ENCODE measurements around the gene LCE3C. TPM values are rescaled to one million over a fixed set of nuclear protein-coding genes. Genes with fewer than 3 reads are reported as not detected.
"Not testable (repeated sequence)": the region's sequence is repeated elsewhere in the genome, so short reads cannot be mapped to it uniquely, and the experiment has no call there.

Gene LCE3C, protein sequence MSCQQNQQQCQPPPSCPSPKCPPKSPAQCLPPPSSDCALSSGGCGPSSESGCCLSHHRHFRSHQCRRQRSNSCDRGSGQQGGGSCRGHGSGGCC
- not detected for polyA plus RNA-seq (ENCODE audit: insufficient read length)

DNA sequence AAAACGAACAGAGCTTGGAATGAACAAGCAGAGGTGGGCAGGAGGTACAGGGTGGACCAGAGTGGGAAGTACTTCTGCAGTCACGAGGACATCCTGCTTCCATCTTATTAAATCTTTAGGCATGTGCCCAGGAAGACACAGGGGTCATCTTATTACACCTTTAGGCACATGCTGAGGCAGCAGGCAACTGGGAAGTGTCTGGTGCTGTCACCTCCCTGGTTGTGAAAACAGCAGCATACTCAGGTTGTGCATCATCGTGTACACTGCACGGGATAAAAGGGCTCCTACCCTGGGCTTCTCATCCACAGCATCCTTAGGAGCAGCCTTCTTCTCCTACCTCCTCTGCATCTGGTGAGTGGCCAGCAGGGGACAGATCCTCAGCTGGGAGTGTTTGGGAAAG is at the start of gene LCE3C:
Gene LCE3C (plus strand): TSS at position 301 of the 400 bp plus-strand sequence. CDS start 498 bp downstream, outside the sequence.
- DNase-seq (ENCODE audit: low read depth): no peak

DNA sequence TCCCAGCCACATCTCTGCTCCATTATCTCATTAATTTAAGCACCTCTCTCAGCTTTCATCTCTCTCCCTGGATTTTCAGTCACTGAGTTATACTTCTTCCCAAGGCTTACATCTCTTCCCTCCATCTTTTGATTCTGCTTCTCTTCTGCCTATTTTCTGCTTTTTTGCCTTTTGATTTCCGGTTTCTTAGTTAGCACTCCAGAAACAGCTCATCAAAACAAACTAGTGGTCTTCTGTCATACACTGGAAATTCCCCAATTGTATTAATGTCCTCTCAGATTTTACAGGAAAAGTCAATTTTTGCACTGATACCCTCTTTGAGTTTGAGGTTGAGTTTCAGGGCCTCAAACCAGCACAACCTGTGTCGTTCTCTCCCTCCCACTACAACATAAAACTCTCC is 34.9 kb upstream of the LCE3C start:
- no peak for DNase-seq (ENCODE audit: low read depth)

DNA sequence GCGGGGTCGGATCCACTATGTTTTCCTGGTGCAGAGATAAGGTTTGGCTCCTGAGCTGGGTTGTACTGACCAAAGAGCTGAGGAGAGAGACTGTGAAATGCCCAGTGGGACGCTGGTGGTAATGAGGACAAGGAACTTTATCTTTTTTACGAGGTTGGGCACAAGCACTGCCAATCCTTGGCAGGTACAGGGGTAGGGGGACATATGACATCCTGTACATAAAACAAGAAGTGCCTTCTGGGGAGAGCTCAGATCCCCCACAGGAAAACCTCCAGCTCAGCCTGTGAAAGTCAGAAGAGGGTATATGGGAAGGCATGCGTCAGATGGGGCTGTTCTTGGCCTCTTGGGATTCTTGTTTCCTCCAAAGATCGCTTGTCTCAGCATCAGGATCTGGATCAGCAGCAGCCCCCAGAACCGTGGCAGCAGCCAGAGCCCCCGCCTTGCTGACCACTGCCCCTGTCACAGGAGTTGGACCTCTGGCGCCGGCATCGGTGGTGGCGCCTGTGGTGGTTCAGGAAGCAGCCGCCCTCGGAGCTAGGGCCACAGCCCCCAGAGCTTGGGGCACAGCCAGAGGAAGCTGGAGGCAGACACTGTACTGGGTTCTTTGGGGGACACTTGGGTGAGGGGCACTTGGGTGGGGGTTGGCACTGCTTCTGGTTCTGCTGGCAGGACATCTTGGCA is 34.4 kb upstream of the LCE3C start:
- DNase-seq (ENCODE audit: low read depth): no peak

DNA sequence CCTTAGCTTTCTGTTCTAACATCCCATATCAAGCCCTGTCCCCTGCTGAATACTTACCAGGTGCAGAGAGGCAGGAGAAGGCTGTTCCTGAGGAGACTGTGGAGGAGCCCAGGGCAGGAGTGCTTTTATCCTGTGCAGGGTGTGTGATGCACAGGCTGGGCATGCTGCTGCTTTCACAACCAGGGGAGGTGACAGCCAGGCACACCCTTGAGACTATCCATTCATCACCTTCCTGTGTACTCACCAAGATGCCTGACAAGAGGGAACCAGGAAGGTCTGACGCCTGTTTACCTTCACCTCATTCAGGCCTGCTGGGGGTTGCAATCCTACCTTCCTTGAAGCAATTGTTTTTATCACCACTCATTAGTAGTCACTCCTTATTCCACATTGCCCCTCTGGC is 33.4 kb upstream of the LCE3C start, which contains the start of gene LCE3E:
Gene LCE3E (minus strand): TSS at position 100 of the 400 bp plus-strand sequence. CDS start 572 bp downstream, outside the sequence.
- DNase-seq (ENCODE audit: low read depth): no peak

DNA sequence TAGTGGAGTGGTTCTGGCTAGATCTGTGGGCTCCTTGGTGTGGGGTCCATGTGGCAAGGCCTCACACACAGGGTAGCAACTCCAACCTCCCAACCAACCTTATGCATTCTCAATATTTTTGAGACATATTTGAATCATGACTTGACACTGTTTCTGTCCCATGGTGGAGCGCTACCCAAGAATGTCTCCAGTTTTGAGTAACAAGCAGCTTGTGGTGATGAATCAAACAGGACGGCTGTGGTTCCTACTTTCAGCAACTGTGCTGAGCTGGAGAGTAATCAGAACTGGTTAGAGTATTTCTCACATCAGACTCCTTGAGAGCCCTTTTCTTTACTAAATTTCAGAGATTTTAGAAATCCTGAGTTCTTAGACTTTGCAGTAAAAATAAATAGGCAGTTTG is 22.9 kb upstream of the LCE3C start:
- DNase-seq (ENCODE audit: low read depth): no peak

DNA sequence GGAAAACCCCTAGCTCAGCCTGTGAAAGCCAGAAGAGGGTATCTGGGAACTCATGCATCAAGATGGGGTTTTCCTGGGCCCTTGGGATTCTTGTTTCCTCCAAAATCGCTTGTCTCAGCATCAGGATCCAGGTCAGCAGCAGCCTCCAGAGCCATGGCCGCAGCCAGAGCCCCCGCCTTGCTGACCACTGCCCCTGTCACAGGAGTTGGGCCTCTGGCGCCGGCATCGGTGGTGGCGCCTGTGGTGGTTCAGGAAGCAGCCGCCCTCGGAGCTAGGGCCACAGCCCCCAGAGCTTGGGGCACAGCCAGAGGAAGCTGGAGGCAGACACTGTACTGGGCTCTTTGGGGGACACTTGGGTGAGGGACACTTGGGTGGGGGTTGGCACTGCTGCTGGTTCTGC is 20.5 kb upstream of the LCE3C start:
- not testable (repeated sequence) for DNase-seq (ENCODE audit: low read depth)

DNA sequence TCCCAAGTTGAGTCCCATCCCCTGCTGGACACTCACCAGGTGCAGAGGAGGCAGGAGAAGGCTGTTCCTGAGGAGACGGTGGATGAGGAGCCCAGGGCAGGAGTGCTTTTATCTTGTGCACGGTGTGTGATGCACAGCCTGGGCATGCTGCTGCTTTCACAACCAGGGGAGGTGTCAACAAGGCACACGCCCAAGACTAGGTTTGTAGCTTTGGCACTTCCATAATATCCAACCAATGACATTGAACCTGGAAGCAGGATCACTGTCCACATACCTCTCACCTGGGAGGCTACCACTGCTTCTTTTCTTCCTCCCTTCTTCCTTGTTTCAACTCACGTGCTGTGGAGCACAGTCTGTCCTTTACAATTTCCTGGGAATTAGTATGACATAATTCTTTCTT is 19.6 kb upstream of the LCE3C start, which contains the start of gene LCE3D:
Gene LCE3D (minus strand): TSS at position 84 of the 400 bp plus-strand sequence. CDS start 580 bp downstream, outside the sequence.
- no peak for DNase-seq (ENCODE audit: low read depth)

DNA sequence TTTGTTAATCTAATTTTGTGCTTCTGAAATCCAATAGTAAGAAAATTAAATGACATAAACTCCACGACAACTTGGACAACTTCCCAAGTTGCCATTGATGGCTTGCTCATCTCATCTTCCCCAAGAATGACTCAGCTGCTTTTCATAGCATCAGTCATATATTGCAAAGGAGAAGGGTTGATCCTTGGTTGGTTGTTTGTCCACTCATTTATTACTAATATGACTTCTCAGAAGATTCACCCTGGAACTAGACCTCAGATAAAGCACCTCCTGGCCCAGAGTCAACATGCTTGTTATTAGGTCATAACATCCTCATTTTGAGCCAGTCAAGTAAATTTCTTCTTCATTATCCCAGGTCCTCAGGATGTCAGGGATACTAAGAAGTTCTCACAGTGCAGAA is 17.4 kb upstream of the LCE3C start:
- no peak for DNase-seq (ENCODE audit: low read depth)

DNA sequence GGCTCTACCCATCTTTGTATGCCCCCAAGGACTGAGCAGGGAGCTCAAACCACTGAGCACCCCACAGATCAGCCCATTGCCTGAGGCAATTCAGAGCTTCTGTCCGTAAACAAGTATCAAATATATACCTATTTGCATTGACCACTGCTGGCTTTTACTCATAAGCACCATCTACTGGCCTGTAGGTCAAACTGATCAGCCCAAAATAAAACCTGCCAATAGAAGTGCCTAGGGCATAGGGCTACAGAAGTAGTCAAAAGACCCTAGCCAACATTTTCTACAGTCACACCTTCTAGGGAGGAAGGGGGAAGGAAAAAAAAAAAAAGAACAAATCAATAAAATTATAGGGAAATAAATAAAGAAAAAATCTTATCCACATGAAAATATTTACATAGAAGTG is 14.4 kb upstream of the LCE3C start:
- no peak for DNase-seq (ENCODE audit: low read depth)

DNA sequence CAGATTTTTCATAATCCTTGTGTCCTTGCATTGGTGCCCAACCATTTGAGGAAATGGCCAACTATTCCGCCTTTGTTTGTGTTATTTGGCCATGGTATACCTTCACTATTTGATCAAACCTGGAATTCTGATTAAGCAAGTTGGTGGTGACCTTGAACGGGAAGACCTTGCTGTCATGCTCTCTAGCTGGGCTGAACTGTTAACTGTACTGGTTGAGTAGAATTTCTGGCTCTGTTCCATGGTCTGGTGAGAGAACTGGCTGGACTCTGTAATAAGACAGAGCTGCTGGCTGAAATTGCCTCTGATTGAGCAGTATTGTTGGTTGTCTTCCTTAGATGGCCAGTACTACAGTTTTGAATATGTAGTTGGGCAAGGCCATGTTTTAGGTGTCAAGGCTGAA is 3.0 kb upstream of the LCE3C start:
- DNase-seq (ENCODE audit: low read depth): no peak

DNA sequence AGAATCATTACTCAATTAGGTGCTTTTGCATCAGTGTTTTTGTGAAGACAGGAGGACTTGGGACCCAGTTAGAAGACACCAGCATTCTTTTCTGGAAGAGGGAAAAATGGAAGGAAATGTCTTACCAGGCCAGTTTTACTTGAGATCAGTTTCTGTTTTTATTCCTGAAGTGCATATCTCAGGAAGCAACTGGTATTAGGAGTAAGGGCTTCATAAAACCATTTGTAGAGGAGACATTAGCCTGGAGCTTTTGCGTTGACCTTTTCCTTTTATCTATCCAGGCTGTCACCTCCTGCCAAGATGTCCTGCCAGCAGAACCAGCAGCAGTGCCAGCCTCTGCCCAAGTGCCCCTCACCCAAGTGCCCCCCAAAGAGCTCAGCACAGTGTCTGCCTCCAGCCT is 13.5 kb downstream of the LCE3C start, which contains the start of gene LCE3B:
Gene LCE3B (plus strand): TSS at position 301 of the 400 bp plus-strand sequence. CDS start 0 bp downstream, at position 301.
- DNase-seq (ENCODE audit: low read depth): no peak

DNA sequence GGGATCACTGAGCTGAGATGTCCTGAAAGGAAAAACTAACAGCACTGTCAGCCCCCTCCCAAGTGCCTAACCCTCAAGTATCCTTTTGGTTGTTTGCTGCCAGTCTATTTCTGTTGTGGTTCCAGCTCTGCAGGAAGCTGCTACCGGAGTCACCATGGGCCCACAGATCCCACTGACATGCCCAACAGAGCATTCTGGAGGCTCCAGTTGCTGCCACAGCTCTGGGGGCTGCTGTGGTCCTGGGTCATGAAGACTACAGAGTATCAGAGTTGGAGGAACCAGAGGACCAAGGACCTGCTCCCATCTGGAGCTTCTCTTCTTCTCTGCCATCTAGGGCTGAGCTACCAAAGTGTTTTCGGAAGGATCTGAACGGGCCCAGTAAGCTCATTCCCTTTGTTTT is 22.0 kb downstream of the LCE3C start:
- DNase-seq (ENCODE audit: low read depth): no peak

DNA sequence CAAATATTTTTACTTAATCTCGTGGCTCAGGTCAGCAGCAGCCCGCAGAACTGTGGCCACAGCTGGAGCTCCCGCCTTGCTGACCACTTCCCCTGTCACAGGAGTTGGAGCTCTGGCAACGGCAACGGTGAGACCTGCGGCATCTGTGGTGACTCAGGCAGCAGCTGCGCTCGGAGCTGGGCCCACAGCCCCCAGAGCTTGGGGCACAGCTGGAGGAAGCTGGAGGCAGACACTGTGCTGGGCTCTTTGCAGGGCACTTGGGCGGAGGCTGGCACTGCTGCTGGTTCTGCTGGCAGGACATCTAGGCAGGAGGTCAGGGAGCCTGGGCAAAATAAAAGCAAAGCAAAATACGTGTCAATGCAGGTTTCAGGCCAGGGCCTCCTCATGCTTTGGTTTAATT is 22.8 kb downstream of the LCE3C start, which contains the start of gene LCE3A:
Gene LCE3A (minus strand): TSS at position 301 of the 400 bp plus-strand sequence. CDS start 0 bp downstream, at position 301.
- DNase-seq (ENCODE audit: low read depth): no peak

DNA sequence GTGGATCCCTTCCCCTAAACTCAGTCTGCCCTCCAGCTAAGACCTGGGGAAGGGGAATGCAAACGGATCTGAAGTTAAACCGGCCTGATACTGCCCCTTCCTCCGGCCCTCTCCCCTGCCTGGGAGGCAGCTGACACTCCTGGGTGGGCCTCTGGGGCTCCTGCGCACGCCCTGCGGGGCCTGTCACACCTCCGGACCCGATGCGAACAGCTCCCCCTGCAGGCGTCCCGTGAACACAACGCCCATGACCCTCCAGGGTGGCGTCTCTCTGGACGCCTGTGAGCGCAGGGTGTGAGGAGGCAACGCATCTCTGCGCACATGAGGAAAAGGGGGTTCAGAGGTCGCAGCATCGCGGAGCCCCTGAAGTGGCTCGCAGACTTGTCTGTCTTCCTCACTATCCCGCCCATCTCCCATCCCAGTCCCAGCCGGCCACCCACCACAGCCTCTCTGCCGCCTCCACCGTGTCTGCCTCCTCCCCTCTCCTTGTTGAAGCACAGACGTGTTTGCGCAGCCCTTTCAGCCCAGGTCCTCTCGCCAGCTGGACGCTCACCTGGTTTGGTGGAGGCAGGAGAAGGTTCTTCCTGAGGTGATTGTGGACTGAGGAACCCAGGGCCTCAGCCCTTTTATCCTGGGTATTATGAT is 23.3 kb downstream of the LCE3C start:
- no peak for DNase-seq (ENCODE audit: low read depth)

DNA sequence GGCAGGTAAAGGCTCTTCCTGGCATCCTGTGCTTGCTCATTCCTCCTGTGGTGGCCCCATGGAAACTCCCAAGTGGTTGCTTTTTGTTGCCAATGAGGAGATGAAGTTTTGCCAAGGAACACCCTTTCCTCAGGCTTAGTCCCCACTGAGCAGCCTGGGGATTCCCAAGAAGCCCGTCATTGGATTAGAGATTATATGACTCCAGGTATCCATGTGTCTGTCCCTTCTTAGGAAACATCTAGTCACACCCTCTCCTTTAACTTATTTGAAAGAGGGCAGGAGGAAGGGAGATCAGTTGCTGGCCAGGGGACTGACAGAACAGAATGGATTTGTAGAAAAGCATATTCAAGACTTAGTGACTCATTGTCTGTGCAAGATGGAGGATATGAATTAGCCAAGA is 26.7 kb downstream of the LCE3C start:
- DNase-seq (ENCODE audit: low read depth): no peak

DNA sequence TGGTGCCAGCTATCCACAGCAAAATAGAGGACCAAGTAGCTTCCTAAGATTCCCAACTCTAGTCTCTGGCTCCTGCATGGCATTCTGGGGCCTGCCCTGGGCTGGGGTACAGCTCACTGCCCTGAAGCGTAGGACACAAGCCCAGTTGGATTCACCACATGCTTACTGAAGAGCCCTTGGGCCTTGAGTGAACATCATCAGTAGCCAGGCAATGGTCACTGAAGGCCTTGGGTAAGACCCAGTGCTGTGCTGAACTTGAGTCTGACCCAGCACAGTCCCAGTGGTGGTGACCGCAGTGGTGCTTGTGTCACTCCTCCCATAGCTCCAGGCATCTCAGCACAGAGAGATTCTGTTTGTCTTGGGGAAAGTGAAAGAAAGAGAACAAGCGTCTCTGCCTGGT is 30.6 kb downstream of the LCE3C start:
- no peak for DNase-seq (ENCODE audit: low read depth)

DNA sequence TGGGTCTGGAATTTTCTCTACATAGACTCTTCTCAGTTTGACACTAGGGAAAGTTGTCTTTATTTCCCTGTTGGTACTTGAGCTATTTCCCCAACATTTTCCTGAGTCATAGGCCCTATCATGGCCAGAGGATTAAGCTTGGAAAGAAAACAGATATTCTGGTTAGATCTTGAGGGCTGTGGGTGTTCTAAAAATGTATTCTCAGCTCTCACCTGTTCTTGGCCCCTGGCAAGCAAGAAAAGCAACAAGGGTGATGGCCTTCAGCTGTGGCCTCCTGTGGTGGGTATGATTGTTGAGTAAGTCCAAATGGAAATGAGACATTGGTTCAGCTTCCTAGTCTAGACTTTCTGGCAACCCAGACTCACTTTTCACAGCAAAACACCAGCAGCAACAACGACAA is 40.3 kb downstream of the LCE3C start:
- no peak for DNase-seq (ENCODE audit: low read depth)

DNA sequence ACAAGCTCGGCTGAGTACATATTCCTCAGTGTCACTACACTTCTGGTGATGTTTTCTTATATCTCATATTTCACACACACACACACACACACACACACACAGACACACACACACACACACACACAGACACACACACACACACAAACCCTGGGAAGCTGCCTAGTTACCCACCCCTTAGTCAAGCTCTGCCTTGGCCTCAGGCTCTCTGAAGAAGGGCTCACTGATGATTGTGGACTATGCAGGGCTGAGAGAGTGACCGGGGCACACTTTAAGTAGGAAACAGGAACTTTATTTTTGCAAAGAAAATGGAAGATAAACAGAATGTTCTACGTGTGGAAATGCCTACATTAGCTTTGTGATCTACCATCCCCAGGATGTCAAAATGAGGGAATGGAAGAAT is 43.9 kb downstream of the LCE3C start:
- DNase-seq (ENCODE audit: low read depth): no peak

DNA sequence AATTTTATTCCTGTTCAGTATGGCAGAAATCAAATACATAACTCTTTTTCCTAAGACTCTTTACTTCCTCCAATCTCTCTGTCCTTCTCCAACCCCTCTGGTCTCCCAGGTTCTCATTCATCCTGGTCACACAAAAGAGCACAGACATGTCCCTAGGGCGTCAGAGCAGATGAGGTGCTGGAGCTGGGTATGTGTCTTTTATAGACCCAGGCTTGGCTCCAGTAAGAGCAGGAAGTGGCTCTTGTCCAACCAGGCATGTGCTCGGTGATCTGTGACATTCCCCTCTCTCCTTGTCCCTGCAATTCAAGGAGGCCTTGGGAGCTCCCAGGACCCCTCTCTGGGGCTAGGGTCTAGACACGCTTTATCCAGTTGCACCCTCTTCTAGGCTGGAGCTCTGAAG is 45.1 kb downstream of the LCE3C start:
- DNase-seq (ENCODE audit: low read depth): no peak

DNA sequence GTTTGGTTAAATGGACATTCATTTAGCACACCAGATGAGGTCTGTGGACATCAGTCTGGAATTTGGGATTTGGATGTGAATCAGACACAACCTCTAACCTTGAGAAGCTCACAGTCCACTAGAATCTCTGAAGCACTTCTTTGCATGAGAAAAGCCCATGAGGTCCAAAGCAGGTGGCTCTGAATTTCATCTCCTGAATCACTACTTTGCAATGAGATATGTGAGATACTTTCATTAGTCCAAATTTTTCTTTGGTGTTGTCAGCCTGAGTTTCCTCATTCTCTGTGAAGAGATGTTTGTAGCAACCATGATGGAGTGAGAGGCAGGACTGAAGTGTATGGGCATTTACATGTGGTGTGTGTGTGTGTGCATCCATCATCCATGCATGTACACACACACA is 46.6 kb downstream of the LCE3C start:
- DNase-seq (ENCODE audit: low read depth): no peak
